GM04504 (cell line): ENCODE results near the gene PSMB7.

Experiments used
- DNase-seq: peaks from one replicate; pipeline ENCODE4 v3.0.0-alpha.2; 2012; ENCODE audit warnings: low read depth

Gene PSMB7

GRCh38 chr9:124345063-124345462, 70.2 kb downstream of the PSMB7 start:
- DNase-seq: no peak

GRCh38 chr9:124344291-124345050, 70.8 kb downstream of the PSMB7 start:
- DNase-seq: no peak

GRCh38 chr9:124343533-124344290, 71.5 kb downstream of the PSMB7 start:
- no peak for DNase-seq

- DNase-seq: peak; percentile 81
Observed at GRCh38 chr9:124342776-124343485, 72.3 kb downstream of the PSMB7 start.

GRCh38 chr9:124342402-124342775, 72.9 kb downstream of the PSMB7 start:
- no peak for DNase-seq

- no peak for DNase-seq
Observed at GRCh38 chr9:124341455-124342170, 73.6 kb downstream of the PSMB7 start.

- no peak for DNase-seq
Observed at GRCh38 chr9:124340219-124341069, 74.8 kb downstream of the PSMB7 start.

- DNase-seq: no peak
Observed at GRCh38 chr9:124339603-124340146, 75.6 kb downstream of the PSMB7 start.

- DNase-seq: no peak
Observed at GRCh38 chr9:124337562-124337961, 77.7 kb downstream of the PSMB7 start.

GRCh38 chr9:124335320-124335707, 79.9 kb downstream of the PSMB7 start:
- no peak for DNase-seq

GRCh38 chr9:124334568-124335319, 80.5 kb downstream of the PSMB7 start:
- DNase-seq: no peak

GRCh38 chr9:124333203-124333579, 82.1 kb downstream of the PSMB7 start:
- DNase-seq: no peak

GRCh38 chr9:124332361-124333202, 82.7 kb downstream of the PSMB7 start:
- DNase-seq: no peak

- DNase-seq: no peak
Observed at GRCh38 chr9:124331580-124331979, 83.7 kb downstream of the PSMB7 start.

GRCh38 chr9:124330011-124330697, 85.1 kb downstream of the PSMB7 start:
- no peak for DNase-seq

- no peak for DNase-seq
Observed at GRCh38 chr9:124329206-124329792, 85.9 kb downstream of the PSMB7 start.

- no peak for DNase-seq
Observed at GRCh38 chr9:124328285-124328684, 87.0 kb downstream of the PSMB7 start.

GRCh38 chr9:124327491-124327890, 87.8 kb downstream of the PSMB7 start:
- DNase-seq: no peak
